ENCODE results near the gene ADAMTS13. TPM values are rescaled to one million over a fixed set of nuclear protein-coding genes. Genes with fewer than 3 reads are reported as not detected.

ADAMTS13 gene
- polyA plus RNA-seq, 1 donor from 2014 or later: 13.5 TPM

DNA sequence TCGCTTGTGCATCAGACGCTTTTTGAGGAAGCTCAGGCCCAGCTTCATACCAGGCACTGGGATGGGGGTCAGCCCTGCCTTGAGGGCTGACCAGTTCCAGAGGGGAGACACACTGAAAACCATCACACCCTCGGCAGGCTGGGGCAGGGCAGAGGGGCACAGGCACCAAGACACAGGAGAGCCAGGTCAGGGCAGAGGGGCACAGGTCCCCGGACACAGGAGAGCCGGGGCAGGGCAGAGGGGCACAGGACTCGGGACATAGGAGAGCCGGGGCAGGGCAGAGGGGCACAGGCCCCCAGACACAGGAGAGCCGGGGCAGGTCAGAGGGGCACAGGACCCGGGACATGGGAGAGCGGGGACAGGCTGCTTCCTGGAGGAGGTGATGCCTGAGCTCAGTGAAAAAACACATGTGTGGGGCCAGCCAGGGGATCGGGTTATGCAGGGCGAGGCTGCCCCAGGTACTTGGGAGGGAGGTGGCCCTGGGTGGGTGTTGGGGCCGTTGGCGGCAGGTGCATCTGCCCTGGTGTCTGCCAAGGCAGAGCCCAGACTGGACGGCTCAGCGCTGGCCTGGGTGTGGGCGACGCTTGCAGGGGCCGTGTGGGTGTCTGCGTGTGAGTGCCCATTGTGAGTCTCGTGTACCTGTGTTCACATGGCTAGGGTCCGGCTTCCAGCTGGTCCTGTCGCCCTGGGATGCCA, 71.8 kb downstream of the ADAMTS13 start:
- no peaks in the 10 kb centered on the region for H3K79me2 ChIP-seq (replicated peaks; ENCODE audit: insufficient read depth, low read length)
- no peak overlapping the region for H3K9ac ChIP-seq (ENCODE audit: low read length)
- H3K27me3 ChIP-seq (ENCODE audit: insufficient read depth, low read depth, low read length): no peaks in the 10 kb centered on the region
- H3K9me3 ChIP-seq (ENCODE audit: low read length): no peaks in the 10 kb centered on the region
- H3K36me3 ChIP-seq (ENCODE audit: insufficient read depth, low read length): no peaks in the 10 kb centered on the region
- no peaks in the 10 kb centered on the region for H3F3A ChIP-seq (ENCODE audit: insufficient read depth, low read length, poor library complexity, severe bottlenecking)
- TF ChIP-seq RAD21 (conservative IDR thresholded peaks at IDR 0.05) (no peak), SMC3 (conservative IDR thresholded peaks at IDR 0.05; ENCODE audit: poor library complexity) (no peak), EZH2 (IDR thresholded peaks at IDR 0.05; ENCODE audit: borderline replicate concordance, insufficient read depth, low read length, poor library complexity, severe bottlenecking) (no peak), TAF1 (IDR thresholded peaks at IDR 0.05; ENCODE audit: low read depth) (no peak), EP300 (conservative IDR thresholded peaks at IDR 0.05; ENCODE audit: poor library complexity, severe bottlenecking) (no peak), POLR2AphosphoS5 (IDR thresholded peaks at IDR 0.05) (no peak), MXI1 (conservative IDR thresholded peaks at IDR 0.05; ENCODE audit: poor library complexity, severe bottlenecking) (no peak)
- TF ChIP-seq, protein P1, sequence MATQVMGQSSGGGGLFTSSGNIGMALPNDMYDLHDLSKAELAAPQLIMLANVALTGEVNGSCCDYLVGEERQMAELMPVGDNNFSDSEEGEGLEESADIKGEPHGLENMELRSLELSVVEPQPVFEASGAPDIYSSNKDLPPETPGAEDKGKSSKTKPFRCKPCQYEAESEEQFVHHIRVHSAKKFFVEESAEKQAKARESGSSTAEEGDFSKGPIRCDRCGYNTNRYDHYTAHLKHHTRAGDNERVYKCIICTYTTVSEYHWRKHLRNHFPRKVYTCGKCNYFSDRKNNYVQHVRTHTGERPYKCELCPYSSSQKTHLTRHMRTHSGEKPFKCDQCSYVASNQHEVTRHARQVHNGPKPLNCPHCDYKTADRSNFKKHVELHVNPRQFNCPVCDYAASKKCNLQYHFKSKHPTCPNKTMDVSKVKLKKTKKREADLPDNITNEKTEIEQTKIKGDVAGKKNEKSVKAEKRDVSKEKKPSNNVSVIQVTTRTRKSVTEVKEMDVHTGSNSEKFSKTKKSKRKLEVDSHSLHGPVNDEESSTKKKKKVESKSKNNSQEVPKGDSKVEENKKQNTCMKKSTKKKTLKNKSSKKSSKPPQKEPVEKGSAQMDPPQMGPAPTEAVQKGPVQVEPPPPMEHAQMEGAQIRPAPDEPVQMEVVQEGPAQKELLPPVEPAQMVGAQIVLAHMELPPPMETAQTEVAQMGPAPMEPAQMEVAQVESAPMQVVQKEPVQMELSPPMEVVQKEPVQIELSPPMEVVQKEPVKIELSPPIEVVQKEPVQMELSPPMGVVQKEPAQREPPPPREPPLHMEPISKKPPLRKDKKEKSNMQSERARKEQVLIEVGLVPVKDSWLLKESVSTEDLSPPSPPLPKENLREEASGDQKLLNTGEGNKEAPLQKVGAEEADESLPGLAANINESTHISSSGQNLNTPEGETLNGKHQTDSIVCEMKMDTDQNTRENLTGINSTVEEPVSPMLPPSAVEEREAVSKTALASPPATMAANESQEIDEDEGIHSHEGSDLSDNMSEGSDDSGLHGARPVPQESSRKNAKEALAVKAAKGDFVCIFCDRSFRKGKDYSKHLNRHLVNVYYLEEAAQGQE (IDR thresholded peaks at IDR 0.05; ENCODE audit: borderline replicate concordance): no peak
- TF ChIP-seq, protein P2, sequence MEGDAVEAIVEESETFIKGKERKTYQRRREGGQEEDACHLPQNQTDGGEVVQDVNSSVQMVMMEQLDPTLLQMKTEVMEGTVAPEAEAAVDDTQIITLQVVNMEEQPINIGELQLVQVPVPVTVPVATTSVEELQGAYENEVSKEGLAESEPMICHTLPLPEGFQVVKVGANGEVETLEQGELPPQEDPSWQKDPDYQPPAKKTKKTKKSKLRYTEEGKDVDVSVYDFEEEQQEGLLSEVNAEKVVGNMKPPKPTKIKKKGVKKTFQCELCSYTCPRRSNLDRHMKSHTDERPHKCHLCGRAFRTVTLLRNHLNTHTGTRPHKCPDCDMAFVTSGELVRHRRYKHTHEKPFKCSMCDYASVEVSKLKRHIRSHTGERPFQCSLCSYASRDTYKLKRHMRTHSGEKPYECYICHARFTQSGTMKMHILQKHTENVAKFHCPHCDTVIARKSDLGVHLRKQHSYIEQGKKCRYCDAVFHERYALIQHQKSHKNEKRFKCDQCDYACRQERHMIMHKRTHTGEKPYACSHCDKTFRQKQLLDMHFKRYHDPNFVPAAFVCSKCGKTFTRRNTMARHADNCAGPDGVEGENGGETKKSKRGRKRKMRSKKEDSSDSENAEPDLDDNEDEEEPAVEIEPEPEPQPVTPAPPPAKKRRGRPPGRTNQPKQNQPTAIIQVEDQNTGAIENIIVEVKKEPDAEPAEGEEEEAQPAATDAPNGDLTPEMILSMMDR (IDR thresholded peaks at IDR 0.05; ENCODE audit: poor library complexity, severe bottlenecking): no peak
- no peak overlapping the region for H3K27ac ChIP-seq (ENCODE audit: low read length)
- H2AFZ ChIP-seq (ENCODE audit: low read depth, low read length): no peak overlapping the region
- no peaks in the 10 kb centered on the region for H4K20me1 ChIP-seq (ENCODE audit: insufficient read depth)
- no peak overlapping the region for H3K4me3 ChIP-seq (ENCODE audit: low read length)
- H3K9me2 ChIP-seq (ENCODE audit: insufficient read depth, low read length): no peaks in the 10 kb centered on the region
- H3K4me2 ChIP-seq (ENCODE audit: low read length): no peak overlapping the region

DNA sequence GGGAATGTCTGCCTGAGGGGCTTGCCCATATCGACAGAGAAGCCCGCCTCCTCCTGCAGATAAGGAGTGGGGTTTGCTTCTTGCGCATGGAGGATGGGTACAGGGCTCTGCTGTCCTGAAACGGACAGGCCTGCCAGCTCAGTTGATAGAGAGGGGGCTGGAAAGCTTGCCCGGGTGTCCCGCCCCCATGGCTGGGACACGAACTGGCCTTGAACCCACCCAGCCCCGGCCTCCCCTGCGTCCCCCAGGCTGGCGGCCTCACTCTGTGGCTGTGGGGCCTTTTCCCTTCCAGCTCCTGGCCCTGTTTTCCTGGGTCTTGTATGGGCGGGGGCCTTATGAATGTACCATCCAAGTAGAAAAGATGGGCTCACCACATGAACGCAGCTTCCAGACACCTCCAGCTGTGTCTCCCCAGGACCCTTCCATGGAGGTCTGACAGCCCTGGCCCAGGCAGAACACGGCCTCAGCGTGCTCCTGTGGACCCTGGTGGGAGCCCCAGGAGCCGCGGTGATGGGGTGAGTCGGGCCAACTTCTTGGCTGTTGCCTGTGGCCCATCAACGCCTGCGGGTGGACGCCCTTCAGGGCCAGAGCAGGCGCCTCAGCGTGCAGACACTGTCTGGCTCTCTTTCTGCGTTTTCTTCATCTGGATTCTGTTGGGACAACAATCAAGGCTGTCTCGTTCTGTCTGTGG, 72.6 kb downstream of the ADAMTS13 start:
- no peak overlapping the region for H3K4me2 ChIP-seq (ENCODE audit: low read length)

More for the DNA sequence above, 72.6 kb downstream of the ADAMTS13 start:
- Histone ChIP-seq H3K9ac (ENCODE audit: low read length) (no peak overlapping the region), H2AFZ (ENCODE audit: low read depth, low read length) (no peak overlapping the region), H3K27me3 (ENCODE audit: insufficient read depth, low read depth, low read length) (no peaks in the 10 kb centered on the region), H3K4me3 (ENCODE audit: low read length) (no peak overlapping the region), H3K27ac (ENCODE audit: low read length) (no peak overlapping the region), H3F3A (ENCODE audit: insufficient read depth, low read length, poor library complexity, severe bottlenecking) (no peaks in the 10 kb centered on the region), H3K79me2 (replicated peaks; ENCODE audit: insufficient read depth, low read length) (no peaks in the 10 kb centered on the region), H3K9me2 (ENCODE audit: insufficient read depth, low read length) (no peaks in the 10 kb centered on the region), H3K9me3 (ENCODE audit: low read length) (no peaks in the 10 kb centered on the region), H3K36me3 (ENCODE audit: insufficient read depth, low read length) (no peaks in the 10 kb centered on the region), H4K20me1 (ENCODE audit: insufficient read depth) (no peaks in the 10 kb centered on the region)
- no peak for TF ChIP-seq POLR2AphosphoS5 (IDR thresholded peaks at IDR 0.05)
- TF ChIP-seq MXI1 (conservative IDR thresholded peaks at IDR 0.05; ENCODE audit: poor library complexity, severe bottlenecking): no peak
- TF ChIP-seq RAD21 (conservative IDR thresholded peaks at IDR 0.05): no peak
- no peak for TF ChIP-seq TAF1 (IDR thresholded peaks at IDR 0.05; ENCODE audit: low read depth)
- TF ChIP-seq, protein P1 (IDR thresholded peaks at IDR 0.05; ENCODE audit: borderline replicate concordance): no peak
- no peak for TF ChIP-seq EP300 (conservative IDR thresholded peaks at IDR 0.05; ENCODE audit: poor library complexity, severe bottlenecking)
- TF ChIP-seq, protein P2 (IDR thresholded peaks at IDR 0.05; ENCODE audit: poor library complexity, severe bottlenecking): no peak
- no peak for TF ChIP-seq EZH2 (IDR thresholded peaks at IDR 0.05; ENCODE audit: borderline replicate concordance, insufficient read depth, low read length, poor library complexity, severe bottlenecking)
- no peak for TF ChIP-seq SMC3 (conservative IDR thresholded peaks at IDR 0.05; ENCODE audit: poor library complexity)
